ENCODE results near the gene FAM229A. TPM values are rescaled to one million over a fixed set of nuclear protein-coding genes. Genes with fewer than 3 reads are reported as not detected.

FAM229A gene
- total and polyA plus RNA-seq, 9 of the 15 experiments (the other 6 are each of a cell fraction or from before 2014, with no cell fraction given) = 0.04 to 21.6 (median 7.4) TPM

DNA sequence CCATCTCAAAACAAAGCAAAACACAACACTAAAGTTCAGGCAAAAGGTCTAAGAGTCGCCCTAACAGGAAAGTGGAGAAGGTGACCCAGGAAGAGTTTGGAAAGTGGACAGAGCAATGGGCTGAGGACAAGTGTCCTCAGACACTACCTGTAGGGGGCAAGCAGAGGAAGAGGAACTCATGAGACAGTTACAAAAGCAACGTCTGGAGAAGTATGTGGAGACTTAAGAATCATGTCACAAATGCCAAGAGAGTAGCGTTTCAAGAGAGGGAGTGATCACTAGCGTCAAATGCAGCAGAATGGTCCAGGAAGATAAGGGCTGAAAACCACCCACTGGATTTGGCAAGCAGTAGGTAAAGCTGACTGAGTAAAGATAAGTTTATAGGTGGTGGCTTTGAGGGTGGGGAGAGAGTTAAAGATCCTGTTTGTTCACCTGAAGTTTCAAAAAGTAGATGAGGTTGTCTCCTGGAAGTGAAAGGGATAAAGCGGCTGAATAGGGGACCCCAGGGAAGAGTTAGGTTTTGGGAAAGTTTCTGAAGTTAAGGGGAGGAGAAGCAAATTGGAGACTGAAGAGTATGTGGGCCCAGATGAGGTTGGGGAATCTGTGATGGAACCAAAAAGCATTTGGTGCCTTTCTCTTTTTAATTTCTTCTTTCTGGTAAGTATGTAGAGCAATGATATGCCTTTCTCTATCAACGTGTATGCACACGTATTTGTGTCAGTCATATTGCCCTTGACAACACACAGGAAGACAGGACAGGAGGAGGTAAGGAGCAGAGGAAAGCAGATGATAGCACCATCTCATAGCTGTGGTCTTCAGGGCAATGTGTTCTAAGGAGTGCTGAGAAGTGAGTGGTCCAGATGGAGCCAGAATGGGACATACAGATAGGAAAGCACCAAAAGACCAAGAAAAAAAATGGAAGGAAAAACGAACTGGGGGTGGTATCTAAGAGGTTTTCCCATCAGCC, 28.9 kb upstream of the FAM229A start (continued):
- TF ChIP-seq OTX1 (CRISPR knock-in tag; IDR thresholded peaks at IDR 0.05) = peak; percentile 55; the same call in 1 of the 2 replicates
- TF ChIP-seq, protein P1, sequence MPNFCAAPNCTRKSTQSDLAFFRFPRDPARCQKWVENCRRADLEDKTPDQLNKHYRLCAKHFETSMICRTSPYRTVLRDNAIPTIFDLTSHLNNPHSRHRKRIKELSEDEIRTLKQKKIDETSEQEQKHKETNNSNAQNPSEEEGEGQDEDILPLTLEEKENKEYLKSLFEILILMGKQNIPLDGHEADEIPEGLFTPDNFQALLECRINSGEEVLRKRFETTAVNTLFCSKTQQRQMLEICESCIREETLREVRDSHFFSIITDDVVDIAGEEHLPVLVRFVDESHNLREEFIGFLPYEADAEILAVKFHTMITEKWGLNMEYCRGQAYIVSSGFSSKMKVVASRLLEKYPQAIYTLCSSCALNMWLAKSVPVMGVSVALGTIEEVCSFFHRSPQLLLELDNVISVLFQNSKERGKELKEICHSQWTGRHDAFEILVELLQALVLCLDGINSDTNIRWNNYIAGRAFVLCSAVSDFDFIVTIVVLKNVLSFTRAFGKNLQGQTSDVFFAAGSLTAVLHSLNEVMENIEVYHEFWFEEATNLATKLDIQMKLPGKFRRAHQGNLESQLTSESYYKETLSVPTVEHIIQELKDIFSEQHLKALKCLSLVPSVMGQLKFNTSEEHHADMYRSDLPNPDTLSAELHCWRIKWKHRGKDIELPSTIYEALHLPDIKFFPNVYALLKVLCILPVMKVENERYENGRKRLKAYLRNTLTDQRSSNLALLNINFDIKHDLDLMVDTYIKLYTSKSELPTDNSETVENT (CRISPR knock-in tag; IDR thresholded peaks at IDR 0.05) = no peak; the same call in 1 of the 2 replicates
- no peak for TF ChIP-seq ZNF184 (CRISPR knock-in tag; IDR thresholded peaks at IDR 0.05)
- TF ChIP-seq, protein P2, sequence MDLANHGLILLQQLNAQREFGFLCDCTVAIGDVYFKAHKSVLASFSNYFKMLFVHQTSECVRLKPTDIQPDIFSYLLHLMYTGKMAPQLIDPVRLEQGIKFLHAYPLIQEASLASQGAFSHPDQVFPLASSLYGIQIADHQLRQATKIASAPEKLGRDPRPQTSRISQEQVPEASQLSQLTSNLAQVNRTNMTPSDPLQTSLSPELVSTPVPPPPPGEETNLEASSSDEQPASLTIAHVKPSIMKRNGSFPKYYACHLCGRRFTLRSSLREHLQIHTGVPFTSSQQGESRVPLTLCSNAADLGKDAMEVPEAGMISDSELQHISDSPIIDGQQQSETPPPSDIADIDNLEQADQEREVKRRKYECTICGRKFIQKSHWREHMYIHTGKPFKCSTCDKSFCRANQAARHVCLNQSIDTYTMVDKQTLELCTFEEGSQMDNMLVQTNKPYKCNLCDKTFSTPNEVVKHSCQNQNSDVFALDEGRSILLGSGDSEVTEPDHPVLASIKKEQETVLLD (IDR thresholded peaks at IDR 0.05) = peak; percentile 89
- no peak for TF ChIP-seq ZFP30 (CRISPR knock-in tag; IDR thresholded peaks at IDR 0.05; ENCODE audit: borderline replicate concordance)
- peak; percentile 100 for TF ChIP-seq CBFA2T3 (IDR thresholded peaks at IDR 0.05)
- no peak for TF ChIP-seq CHD1 (IDR thresholded peaks at IDR 0.05; ENCODE audit: low read length)
- no peak for TF ChIP-seq U2AF1 (optimal IDR thresholded peaks at IDR 0.05; ENCODE audit: low read depth, low read length)
- TF ChIP-seq SMARCC2 (IDR thresholded peaks at IDR 0.05; ENCODE audit: low read depth) = peak; percentile 94
- TF ChIP-seq, protein P3, sequence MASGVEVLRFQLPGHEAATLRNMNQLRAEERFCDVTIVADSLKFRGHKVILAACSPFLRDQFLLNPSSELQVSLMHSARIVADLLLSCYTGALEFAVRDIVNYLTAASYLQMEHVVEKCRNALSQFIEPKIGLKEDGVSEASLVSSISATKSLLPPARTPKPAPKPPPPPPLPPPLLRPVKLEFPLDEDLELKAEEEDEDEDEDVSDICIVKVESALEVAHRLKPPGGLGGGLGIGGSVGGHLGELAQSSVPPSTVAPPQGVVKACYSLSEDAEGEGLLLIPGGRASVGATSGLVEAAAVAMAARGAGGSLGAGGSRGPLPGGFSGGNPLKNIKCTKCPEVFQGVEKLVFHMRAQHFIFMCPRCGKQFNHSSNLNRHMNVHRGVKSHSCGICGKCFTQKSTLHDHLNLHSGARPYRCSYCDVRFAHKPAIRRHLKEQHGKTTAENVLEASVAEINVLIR (CRISPR knock-in tag; IDR thresholded peaks at IDR 0.05) = no peak
- no peak for TF ChIP-seq RBFOX2 (IDR thresholded peaks at IDR 0.05; ENCODE audit: low read depth, low read length)
- TF ChIP-seq THRAP3 (IDR thresholded peaks at IDR 0.05; ENCODE audit: borderline replicate concordance) = no peak; the same call in 1 of the 2 replicates
- TF ChIP-seq, protein P4, sequence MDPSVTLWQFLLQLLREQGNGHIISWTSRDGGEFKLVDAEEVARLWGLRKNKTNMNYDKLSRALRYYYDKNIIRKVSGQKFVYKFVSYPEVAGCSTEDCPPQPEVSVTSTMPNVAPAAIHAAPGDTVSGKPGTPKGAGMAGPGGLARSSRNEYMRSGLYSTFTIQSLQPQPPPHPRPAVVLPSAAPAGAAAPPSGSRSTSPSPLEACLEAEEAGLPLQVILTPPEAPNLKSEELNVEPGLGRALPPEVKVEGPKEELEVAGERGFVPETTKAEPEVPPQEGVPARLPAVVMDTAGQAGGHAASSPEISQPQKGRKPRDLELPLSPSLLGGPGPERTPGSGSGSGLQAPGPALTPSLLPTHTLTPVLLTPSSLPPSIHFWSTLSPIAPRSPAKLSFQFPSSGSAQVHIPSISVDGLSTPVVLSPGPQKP (CRISPR knock-in tag; IDR thresholded peaks at IDR 0.05) = no peak
- TF ChIP-seq ZC3H4 (CRISPR knock-in tag; IDR thresholded peaks at IDR 0.05; ENCODE audit: borderline replicate concordance) = no peak
- TF ChIP-seq, protein P5, sequence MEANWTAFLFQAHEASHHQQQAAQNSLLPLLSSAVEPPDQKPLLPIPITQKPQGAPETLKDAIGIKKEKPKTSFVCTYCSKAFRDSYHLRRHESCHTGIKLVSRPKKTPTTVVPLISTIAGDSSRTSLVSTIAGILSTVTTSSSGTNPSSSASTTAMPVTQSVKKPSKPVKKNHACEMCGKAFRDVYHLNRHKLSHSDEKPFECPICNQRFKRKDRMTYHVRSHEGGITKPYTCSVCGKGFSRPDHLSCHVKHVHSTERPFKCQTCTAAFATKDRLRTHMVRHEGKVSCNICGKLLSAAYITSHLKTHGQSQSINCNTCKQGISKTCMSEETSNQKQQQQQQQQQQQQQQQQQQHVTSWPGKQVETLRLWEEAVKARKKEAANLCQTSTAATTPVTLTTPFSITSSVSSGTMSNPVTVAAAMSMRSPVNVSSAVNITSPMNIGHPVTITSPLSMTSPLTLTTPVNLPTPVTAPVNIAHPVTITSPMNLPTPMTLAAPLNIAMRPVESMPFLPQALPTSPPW (CRISPR knock-in tag; IDR thresholded peaks at IDR 0.05) = peak; percentile 67
- TF ChIP-seq KDM2B (CRISPR knock-in tag; IDR thresholded peaks at IDR 0.05) = no peak
- TF ChIP-seq, protein P6, sequence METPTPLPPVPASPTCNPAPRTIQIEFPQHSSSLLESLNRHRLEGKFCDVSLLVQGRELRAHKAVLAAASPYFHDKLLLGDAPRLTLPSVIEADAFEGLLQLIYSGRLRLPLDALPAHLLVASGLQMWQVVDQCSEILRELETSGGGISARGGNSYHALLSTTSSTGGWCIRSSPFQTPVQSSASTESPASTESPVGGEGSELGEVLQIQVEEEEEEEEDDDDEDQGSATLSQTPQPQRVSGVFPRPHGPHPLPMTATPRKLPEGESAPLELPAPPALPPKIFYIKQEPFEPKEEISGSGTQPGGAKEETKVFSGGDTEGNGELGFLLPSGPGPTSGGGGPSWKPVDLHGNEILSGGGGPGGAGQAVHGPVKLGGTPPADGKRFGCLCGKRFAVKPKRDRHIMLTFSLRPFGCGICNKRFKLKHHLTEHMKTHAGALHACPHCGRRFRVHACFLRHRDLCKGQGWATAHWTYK (CRISPR knock-in tag; IDR thresholded peaks at IDR 0.05) = peak; percentile 67; the same call in 1 of the 2 replicates
- TF ChIP-seq DACH1 (IDR thresholded peaks at IDR 0.05; ENCODE audit: partially characterized antibody) = no peak

All from K562 (cell line).